AML-193 (cell line): ENCODE measurements around the gene SPINT1.

ENCODE experiments used
- DNase-seq, 2 experiments: peaks; one replicate each; lab custom pipeline; 2025; lab: John Stamatoyannopoulos, UW

SPINT1 gene

DNA sequence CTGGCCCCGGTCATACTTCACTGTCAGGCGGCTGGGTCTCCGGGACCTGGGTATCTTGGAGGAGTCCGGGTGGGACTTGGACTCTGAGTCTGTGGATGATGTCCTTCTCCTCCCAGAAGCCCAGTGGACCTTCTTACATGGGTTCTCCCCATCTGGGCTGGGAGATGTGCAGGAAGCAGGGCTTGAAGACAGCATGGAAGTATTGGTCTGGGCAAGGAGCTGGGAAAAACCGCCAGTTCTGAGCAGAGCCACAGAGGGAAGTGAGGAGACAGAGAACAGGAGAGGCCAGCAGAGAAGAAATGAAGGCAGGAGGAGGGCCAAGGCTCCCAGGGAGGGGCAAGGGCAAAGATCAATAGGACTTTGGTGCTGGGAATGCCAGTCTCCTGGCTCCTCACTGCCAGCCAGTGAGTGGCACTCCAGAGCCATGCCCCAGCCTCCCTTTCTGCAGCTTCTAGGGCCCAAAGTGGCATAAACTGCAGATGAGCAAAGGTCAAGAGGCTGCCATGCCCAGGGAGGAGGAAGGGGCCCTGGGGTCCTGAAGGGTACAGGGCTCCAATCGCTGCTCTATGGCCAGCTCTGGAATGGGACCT lies 15.3 kb upstream of the SPINT1 start, which contains the start of gene PPP1R14D:
PPP1R14D (minus strand) TSS at position 262 of the 590 bp plus-strand sequence; CDS start at position 195, 67 bp downstream.
- DNase-seq, result no peak

GRCh38 chr15:40829115-40829514 lies 14.7 kb upstream of the SPINT1 start:
- no peak for DNase-seq

DNA sequence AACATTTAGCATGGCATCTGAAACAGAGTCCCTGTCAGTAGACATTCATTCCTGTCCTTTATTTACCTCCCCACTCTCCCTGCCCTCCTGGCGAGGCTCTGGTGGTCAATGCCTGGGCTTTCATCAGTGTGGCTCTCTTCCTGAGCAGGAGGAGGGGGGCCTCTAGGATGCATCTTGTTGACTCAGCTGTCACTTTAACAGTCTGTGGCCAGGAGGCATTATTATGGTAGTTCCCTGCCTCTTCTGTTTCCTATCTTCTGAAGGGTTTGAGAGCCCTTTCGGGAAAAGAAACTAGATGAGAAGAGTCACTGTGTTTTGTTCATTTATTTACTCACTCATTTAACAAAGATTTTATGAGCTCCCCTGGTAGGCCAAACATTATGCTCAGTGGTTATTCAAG lies 13.0 kb upstream of the SPINT1 start:
- DNase-seq, result no peak

GRCh38 chr15:40831861-40832260 lies 12.0 kb upstream of the SPINT1 start:
- no peak for DNase-seq

DNA sequence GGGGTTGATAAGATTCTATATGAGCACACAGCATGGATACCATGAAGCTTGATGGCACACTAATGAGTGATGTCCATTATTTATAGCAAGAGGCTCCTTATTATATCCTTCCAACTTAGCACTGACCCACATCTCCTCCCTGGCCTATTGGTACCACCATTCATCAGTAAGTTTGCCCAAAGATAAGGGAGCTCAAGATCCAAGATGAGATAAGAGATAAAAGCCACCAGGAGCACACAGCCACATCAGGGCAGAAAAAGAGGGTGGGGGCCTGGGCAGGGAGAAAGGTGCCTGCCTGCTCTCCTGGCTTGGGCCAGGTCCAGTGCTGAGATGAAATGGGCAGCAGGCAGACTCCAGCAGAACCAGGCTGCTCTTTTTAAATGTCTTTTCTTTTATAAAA lies 10.9 kb upstream of the SPINT1 start:
- no peak for DNase-seq

DNA sequence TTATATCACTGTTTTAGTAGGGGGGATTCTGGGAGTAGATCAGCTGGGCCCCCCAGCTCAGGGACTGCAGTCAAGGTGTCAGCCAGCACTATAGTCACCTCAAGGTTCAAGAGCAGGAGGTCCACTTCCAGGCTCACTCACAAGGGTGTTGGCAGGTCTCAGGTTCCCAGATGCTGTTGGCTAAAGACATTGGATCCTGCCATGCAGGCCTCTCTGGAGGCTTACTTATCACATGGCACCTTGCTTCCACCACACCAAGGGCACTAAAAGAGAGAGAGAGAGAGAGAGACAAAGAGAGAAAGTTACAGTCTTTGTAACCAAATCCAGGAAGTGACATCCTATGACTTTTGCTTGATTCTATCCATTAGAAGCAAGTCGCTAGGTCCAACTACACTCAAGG lies 7.8 kb upstream of the SPINT1 start:
- DNase-seq, result no peak

DNA sequence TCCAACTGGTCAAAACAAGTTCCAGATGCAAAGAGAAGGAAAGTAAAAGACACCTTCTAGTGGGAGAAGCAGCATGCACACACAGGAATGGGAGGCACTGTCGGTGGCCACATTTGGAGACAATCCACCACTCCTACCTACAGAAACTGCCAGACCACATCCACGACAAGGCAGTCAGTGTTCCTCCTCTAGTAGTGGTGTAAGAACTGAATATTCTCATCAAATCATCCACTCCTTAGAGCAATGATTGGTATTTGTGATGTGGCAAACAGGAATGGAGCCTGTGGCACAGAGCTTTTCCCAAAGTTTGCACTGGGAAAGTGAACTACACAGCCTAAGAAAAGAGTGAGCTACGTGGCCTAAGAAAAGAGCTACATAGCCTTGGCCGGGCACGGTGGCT lies 5.1 kb upstream of the SPINT1 start:
- DNase-seq, result no peak

- no peak for DNase-seq
These were observed 2.1 kb upstream of the SPINT1 start for GRCh38 chr15:40841741-40842140.

DNA sequence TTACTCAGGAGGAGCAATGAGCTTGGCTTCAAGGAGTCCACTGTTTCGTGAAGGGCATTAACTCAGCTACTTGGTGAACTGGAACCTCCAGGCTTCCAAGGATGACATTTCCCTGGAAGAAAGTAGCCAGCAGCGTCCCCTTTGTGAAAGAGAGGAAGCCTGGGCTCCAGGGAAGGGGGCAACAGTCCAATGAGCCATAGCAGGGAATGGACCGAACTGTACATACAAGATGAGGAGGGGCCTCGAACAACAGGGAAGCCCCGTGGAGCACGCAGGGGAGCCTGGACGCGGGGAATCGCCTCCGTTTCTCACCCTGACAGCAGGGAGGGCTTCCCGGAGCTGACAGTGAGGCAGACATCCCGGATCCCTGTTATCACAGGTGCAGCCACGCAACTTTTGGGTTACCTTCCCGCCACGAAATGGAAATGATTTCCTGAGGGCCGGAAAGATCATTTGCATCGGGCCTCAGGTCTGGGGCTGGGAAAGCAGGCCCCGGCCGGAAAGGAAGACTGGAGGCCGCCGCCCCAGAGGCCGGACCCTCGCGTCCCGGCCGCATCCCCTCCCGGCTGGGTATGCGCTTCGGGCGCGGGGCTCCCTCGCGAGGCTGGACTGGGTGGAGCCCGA lies 475 bp upstream of the SPINT1 start:
- no peak for DNase-seq

DNA sequence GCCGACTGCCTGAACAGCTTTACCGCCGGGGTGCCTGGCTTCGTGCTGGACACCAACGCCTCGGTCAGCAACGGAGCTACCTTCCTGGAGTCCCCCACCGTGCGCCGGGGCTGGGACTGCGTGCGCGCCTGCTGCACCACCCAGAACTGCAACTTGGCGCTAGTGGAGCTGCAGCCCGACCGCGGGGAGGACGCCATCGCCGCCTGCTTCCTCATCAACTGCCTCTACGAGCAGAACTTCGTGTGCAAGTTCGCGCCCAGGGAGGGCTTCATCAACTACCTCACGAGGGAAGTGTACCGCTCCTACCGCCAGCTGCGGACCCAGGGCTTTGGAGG lies 815 bp downstream of the SPINT1 start:
- DNase-seq, result peak; percentile 32 to 50

GRCh38 chr15:40845036-40845435 lies 1.2 kb downstream of the SPINT1 start:
- peak; percentile 50 to 51 for DNase-seq

DNA sequence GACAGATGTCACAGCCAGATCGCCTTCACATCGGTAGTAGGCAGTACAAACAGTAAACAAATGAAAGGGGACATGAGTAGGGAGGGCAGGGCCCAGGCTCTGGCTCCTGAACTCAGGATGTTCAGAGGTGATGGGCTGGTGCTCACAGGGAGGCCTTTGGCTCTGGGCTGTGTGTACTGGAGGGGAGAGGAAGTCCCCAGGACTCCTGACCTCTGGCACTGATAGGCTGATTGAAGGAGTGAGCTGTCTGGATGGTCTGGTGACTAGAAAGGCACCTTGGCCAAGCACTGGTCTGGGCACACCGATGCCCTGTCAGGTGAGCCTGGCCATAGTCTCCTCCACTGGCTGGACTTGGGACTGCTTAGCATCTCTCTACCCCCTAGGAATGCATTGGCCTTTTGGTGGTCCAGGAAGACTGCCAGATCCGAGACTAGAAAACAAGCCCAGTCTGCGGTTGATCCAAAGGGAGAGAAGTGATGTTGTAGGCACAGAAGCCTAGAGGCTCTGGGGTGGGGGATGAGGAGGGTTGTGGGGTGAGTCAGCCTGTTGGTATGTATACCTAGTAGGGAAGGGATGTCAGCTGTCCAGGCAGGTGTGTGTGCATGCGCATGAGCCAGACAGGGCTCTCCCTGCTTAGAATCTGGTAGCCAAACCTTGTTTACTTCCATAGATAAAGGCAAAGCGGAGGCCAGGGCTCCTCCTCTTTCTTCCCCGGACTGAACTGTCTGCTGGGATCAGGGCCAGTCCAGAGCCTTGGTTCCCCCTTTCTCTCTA lies 1.9 kb downstream of the SPINT1 start:
- DNase-seq, result no peak

DNA sequence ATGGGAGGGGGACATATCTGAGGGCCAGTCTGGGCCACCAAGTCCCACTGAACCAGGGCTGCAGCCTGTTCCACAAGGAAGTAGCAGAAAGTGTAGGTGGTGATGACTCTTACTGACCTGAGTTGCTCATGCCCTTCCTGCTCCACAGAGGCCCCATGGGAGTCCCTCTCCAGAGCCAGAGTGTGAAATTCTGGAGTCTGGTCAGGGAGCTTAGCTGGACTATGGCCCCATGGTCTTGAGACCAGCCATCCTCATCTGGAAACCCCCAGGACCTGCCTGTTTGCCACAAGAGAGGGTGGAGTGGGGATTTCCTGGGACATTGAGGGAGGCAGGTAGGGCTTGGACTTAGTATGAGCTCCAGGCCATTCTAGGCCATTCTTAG lies 3.0 kb downstream of the SPINT1 start:
- no peak for DNase-seq

GRCh38 chr15:40847223-40847961 lies 3.5 kb downstream of the SPINT1 start:
- peak; percentile 83 to 94 for DNase-seq

GRCh38 chr15:40850576-40851112 lies 6.8 kb downstream of the SPINT1 start:
- no peak for DNase-seq

DNA sequence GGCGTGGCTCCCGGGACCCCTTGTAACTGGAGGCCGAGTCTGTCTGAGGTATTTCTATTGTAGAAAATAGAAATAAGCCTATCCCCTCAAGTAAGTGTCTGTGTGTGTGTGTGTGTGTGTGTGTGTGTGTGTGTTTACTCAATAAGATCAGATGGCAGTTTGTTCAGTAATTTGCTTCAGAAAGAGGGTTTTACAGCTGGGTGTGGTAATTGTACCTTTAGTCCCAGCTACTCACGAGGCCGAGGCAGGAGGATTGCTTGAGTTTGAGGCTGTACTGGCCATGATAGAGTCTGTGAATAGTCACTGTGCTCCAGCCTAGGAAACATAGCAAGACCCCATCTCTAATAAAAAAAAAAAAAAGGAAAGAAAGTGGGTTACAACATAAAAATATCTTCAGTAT lies 8.7 kb downstream of the SPINT1 start:
- DNase-seq, result no peak

DNA sequence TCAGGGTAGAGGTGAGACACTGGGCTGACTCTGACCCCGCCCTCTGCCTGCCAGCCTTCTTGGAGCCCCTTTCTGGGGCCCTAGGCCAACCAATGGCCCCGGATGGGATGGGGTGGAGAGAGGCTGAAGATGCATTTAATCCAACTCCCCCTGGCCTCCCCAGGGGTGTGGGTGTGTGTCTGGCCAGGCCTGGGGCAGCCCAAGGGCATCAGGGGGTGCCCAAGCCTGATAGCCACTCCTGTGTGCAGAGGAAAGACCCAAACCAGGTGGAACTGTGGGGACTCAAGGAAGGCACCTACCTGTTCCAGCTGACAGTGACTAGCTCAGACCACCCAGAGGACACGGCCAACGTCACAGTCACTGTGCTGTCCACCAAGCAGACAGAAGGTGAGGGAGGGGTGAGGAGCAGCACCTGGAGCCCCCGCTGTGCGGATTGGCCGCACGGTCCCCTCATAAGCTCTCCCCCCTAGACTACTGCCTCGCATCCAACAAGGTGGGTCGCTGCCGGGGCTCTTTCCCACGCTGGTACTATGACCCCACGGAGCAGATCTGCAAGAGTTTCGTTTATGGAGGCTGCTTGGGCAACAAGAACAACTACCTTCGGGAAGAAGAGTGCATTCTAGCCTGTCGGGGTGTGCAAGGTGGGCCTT lies 9.5 kb downstream of the SPINT1 start:
- no peak for DNase-seq

DNA sequence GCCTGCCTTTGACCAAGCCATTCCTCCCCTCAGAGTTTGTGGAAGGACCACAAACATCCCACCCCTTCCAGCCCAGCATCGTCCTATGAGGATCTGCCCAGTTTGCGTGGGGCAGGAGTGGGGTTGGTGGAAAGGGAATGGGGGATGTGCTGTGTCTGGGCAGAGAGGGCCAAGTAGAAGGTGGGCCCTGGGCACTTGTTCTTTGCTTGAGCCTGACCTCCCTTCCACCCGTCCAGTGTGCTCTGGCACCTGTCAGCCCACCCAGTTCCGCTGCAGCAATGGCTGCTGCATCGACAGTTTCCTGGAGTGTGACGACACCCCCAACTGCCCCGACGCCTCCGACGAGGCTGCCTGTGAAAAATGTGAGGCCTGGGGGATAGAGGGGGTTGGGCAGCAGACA lies 10.3 kb downstream of the SPINT1 start:
- DNase-seq, result no peak

DNA sequence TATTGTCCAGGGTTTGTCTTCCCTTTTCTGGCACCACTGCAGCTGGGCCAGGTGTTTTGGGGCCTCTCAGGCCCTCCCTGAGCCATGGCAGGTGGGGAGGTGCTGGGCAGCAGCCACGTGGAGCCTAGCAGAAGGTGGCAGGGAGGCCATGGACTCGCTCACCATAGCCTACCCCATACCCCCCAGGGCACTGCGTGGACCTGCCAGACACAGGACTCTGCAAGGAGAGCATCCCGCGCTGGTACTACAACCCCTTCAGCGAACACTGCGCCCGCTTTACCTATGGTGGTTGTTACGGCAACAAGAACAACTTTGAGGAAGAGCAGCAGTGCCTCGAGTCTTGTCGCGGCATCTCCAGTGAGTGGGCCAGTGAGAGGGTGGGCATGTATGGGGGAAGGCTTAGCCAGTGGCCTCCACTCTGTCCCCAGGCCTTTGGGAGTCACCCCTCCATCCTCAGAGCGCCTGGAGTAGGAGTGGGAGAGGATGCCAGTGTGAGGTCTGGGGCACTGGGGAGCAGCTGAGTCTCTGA lies 11.9 kb downstream of the SPINT1 start:
- no peak for DNase-seq

DNA sequence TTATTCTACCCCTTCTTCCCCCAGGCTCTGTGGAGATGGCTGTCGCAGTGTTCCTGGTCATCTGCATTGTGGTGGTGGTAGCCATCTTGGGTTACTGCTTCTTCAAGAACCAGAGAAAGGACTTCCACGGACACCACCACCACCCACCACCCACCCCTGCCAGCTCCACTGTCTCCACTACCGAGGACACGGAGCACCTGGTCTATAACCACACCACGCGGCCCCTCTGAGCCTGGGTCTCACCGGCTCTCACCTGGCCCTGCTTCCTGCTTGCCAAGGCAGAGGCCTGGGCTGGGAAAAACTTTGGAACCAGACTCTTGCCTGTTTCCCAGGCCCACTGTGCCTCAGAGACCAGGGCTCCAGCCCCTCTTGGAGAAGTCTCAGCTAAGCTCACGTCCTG lies 12.9 kb downstream of the SPINT1 start:
- DNase-seq, result no peak

GRCh38 chr15:40857601-40858341 lies 13.9 kb downstream of the SPINT1 start:
- peak; percentile 50 to 63 for DNase-seq
